A673 (cell line): Measurements from ENCODE around the gene CISH. TPM values are rescaled to one million over a fixed set of nuclear protein-coding genes. Genes with fewer than 3 reads are reported as not detected.

ENCODE experiments used
- BruUV-seq: library from RNA; stranded (reverse); fragments of 400-500 nt; replicated peaks from 2 replicates; lab custom pipeline; 2021; lab: Mats Ljungman, UMichigan
- CTCF ChIA-PET: fragments of 300-600 bp; sonication (Branson Sonifier 250); formaldehyde crosslinking; loops from one replicate; lab custom pipeline; 2022; ENCODE audit warnings: antibody characterized with exemption; lab: Charles Lee
- POLR2A ChIA-PET: fragments of 300-600 bp; sonication (Branson Sonifier 250); formaldehyde crosslinking; loops from one replicate; lab custom pipeline; 2022; ENCODE audit warnings: antibody characterized with exemption; ENCODE audit not compliant: low non-redundant PET; lab: Charles Lee
- DNase-seq: peaks from one replicate; pipeline ENCODE4 v3.0.0-alpha.2; 2015; ENCODE audit warnings: low spot score
- H3K27ac ChIP-seq: fragments of 200-600 bp; sonication (generic); 2 replicates; pipeline ENCODE4 v1.5.1; 2016; ENCODE audit warnings: mixed run types, low read depth, mild to moderate bottlenecking, mixed read lengths, antibody characterized with exemption, low read length; ENCODE audit not compliant: poor library complexity, severe bottlenecking
- H3K27me3 ChIP-seq: fragments of 200-600 bp; sonication (generic); replicated peaks from 2 replicates; pipeline ENCODE4 v1.6.1; 2017; ENCODE audit warnings: mixed run types, low read depth, mild to moderate bottlenecking, mixed read lengths, antibody characterized with exemption, low read length; ENCODE audit not compliant: insufficient read depth, poor library complexity
- H3K36me3 ChIP-seq: fragments of 200-600 bp; sonication (generic); 2 replicates; pipeline ENCODE4 v1.6.1; 2016; ENCODE audit warnings: mixed run types, mild to moderate bottlenecking, mixed read lengths, antibody characterized with exemption, low read length; ENCODE audit not compliant: insufficient read depth, poor library complexity, severe bottlenecking
- H3K4me1 ChIP-seq: fragments of 200-600 bp; sonication (generic); 2 replicates; pipeline ENCODE4 v1.6.1; 2017; ENCODE audit warnings: mixed run types, mild to moderate bottlenecking, mixed read lengths, antibody characterized with exemption, low read length; ENCODE audit not compliant: insufficient read depth, poor library complexity, severe bottlenecking
- H3K4me3 ChIP-seq: fragments of 200-600 bp; sonication (generic); 2 replicates; pipeline ENCODE4 v1.5.1; 2016; ENCODE audit warnings: low read depth, mixed run types, mild to moderate bottlenecking, mixed read lengths, low read length; ENCODE audit not compliant: poor library complexity, severe bottlenecking
- H3K9me3 ChIP-seq: fragments of 200-600 bp; sonication (generic); 2 replicates; pipeline ENCODE4 v1.6.1; 2016; ENCODE audit warnings: mixed run types, low read depth, mild to moderate bottlenecking, mixed read lengths, antibody characterized with exemption, low read length; ENCODE audit not compliant: poor library complexity, severe bottlenecking
- EZH2 ChIP-seq: fragments of 200-600 bp; sonication (generic); IDR thresholded peaks from 2 replicates; pipeline ENCODE4 v1.6.1; 2017; ENCODE audit warnings: borderline replicate concordance, low read depth, mild to moderate bottlenecking, mixed read lengths, antibody characterized with exemption, low read length; ENCODE audit not compliant: poor library complexity, severe bottlenecking
- intact Hi-C: fragments of 100-400 bp; cut with micrococcal nuclease; formaldehyde crosslinking; loops from one replicate; pipeline ENCODE4 v1.10.0; 2022; ENCODE audit not compliant: unreplicated experiment
- total RNA-seq: library from RNA; stranded (reverse); gene quantifications from 2 replicates; pipeline ENCODE4 v1.2.3, GENCODE V29; 2021
- TF ChIP-seq, protein P1 (sequence below): fragments of 300-800, 200-600 bp; sonication (generic); conservative IDR thresholded peaks from 2 replicates; pipeline ENCODE4 v1.5.1; 2017; ENCODE audit warnings: low read depth, mild to moderate bottlenecking, antibody characterized with exemption, low read length, moderate library complexity, mixed read lengths

The CISH gene
- total RNA-seq, 1 experiment from 2014 or later: 0.86 TPM

DNA sequence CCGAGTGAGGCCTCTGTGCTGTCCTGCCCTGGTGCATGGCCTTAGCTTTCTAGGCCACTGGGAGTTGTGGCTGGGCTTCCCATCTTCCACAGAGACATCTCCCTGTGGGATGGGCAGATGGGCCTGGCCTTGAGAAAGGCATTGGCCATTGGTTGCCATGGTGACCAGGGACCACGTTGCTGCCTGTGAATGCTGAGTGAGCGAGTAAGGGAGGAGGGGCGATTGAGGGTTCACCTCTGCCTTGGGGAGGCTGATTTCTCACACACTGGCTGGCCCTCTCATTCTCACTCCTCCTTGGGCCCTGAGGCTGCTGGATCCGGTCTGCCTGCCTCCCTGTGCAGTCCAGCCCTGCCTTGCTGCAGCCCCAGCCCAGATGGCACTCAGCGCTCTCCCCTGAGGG, 36.7 kb upstream of the CISH start:
- Histone ChIP-seq H3K9me3 (no peaks in the 10 kb centered on the region), H3K4me3 (no peak overlapping the region), H3K27me3 (no peaks in the 10 kb centered on the region), H3K36me3 (no peaks in the 10 kb centered on the region), H3K27ac (no peak overlapping the region), H3K4me1 (no peaks in the 10 kb centered on the region)
- no TSS peak for BruUV-seq
- intact Hi-C loops: no loop called here
- POLR2A ChIA-PET: no interaction called here
- DNase-seq: no peak
- no peak for TF ChIP-seq EZH2
- TF ChIP-seq, protein P1, sequence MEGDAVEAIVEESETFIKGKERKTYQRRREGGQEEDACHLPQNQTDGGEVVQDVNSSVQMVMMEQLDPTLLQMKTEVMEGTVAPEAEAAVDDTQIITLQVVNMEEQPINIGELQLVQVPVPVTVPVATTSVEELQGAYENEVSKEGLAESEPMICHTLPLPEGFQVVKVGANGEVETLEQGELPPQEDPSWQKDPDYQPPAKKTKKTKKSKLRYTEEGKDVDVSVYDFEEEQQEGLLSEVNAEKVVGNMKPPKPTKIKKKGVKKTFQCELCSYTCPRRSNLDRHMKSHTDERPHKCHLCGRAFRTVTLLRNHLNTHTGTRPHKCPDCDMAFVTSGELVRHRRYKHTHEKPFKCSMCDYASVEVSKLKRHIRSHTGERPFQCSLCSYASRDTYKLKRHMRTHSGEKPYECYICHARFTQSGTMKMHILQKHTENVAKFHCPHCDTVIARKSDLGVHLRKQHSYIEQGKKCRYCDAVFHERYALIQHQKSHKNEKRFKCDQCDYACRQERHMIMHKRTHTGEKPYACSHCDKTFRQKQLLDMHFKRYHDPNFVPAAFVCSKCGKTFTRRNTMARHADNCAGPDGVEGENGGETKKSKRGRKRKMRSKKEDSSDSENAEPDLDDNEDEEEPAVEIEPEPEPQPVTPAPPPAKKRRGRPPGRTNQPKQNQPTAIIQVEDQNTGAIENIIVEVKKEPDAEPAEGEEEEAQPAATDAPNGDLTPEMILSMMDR: no peak
- CTCF ChIA-PET: no interaction called here

DNA sequence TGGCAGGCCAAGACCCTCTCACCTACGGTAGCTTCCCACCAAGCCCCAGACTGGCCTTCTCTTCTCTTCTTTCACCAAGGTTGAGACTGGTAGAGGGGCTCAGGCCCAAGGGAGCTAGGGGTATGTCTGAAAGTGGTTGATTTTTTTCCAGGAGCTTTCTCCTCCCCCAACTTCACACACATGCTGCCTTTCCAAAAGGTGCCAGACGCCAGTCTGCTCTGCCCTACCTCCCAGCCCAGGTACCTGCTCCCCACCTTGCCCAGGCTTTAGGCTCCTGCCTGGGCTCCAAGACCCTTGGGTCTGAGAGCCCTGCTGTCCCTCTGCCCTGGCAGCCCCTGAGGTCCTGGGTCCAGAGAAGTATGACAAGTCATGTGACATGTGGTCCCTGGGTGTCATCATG, 33.8 kb upstream of the CISH start:
- Histone ChIP-seq H3K9me3 (no peaks in the 10 kb centered on the region), H3K27me3 (no peaks in the 10 kb centered on the region), H3K4me3 (no peak overlapping the region), H3K27ac (no peak overlapping the region), H3K4me1 (no peaks in the 10 kb centered on the region), H3K36me3 (no peaks in the 10 kb centered on the region)
- intact Hi-C loops: no loop called here
- TF ChIP-seq, protein P1: no peak
- no TSS peak for BruUV-seq
- ChIA-PET POLR2A (no interaction called here), CTCF (no interaction called here)
- DNase-seq: no peak

DNA sequence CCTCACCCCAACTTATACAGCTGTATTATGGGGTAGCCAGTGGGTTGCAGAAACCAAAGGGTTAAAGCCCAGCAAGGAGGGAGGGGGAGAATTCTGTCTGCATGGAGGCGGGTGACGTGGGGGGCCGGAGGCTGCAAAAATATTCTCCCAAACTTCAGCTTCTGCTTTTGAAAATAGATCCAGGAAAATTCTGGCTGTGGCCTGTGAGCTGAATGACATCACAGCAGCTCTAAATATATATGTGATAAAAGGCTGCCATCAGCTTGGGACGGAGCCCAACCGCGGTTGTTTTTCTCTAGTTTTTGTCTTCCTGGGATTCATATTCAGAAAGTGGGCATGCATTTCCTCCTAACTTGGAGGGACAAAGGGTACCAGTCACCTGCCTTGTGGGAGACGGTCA, 33.0 kb upstream of the CISH start:
- Histone ChIP-seq H3K27ac (no peak overlapping the region), H3K4me1 (no peaks in the 10 kb centered on the region), H3K36me3 (no peaks in the 10 kb centered on the region), H3K4me3 (no peak overlapping the region), H3K27me3 (no peaks in the 10 kb centered on the region), H3K9me3 (no peaks in the 10 kb centered on the region)
- TF ChIP-seq EZH2: no peak
- TF ChIP-seq, protein P1: no peak
- no TSS peak for BruUV-seq
- CTCF ChIA-PET: no interaction called here
- POLR2A ChIA-PET: no interaction called here
- intact Hi-C loops: no loop called here
- no peak for DNase-seq
